ENCODE measurements around the gene PLOD2. TPM values are rescaled to one million over a fixed set of nuclear protein-coding genes. Genes with fewer than 3 reads are reported as not detected.

Gene PLOD2
- total and polyA plus RNA-seq, 9 of the 15 experiments (the other 6 are each of a cell fraction or from before 2014, with no cell fraction given): 0.18 to 1.5 (median 0.58) TPM

DNA sequence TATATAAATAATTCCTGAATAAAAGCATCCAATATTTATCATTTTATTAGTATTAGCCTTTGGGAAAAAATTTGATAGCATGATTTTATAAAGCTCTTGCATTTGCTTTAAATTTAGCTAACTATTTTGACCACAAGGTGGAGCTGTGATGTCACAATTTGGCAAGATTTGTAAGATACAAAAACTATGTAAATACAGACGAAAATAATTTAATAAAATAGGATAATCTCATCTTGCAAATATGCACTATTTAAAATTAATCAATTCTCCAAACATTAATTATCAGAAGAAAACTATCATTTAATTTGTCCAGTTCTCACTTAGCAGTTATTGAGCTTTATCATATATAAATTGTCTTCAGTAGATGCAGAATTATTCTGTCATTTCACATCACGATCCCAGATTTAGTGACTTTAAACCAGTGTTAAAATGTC, 95.4 kb downstream of the PLOD2 start:
- ChIA-PET POLR2A (no interaction called here), CTCF (ENCODE audit: low intra/inter-chr PET ratio) (no interaction called here)
- H3K9me3 ChIP-seq (replicated peaks; ENCODE audit: control insufficient read depth, insufficient read depth, low read depth, low read length): no peaks in the 10 kb centered on the region
- no peaks in the 10 kb centered on the region for H4K20me1 ChIP-seq (replicated peaks; ENCODE audit: control insufficient read depth, insufficient read depth, low read length)
- no peaks in the 10 kb centered on the region for H3K4me1 ChIP-seq (replicated peaks in 1 of 2; ENCODE audit: control insufficient read depth in 2 of 2, insufficient read depth in 2 of 2, low read length in 2 of 2)
- H3K79me2 ChIP-seq (ENCODE audit: control insufficient read depth, insufficient read depth, low read length): no peaks in the 10 kb centered on the region
- intact Hi-C loops (cut with micrococcal nuclease): loop anchor here (1.0 to 10.0 kb wide), 4 partner anchors 122 to 579 kb away; no protein-coding TSS in a partner anchor
- FAIRE-seq (no peak), DNase-seq (ENCODE audit: extremely low read depth in 1 of 4, low spot score in 3 of 4) (peak in 2 of 4 experiments; percentile 8 to 53), ATAC-seq (no peak)
- H3K27ac ChIP-seq (ENCODE audit: extremely low read depth, low read depth, low read length): no peak overlapping the region
- H2AFZ ChIP-seq (ENCODE audit: low read depth, low read length): no peak overlapping the region
- WGBS (ENCODE audit: insufficient coverage, low coverage, missing lambda C conversion rate): 8% methylated on average over 2 of the region's 2 CpGs
- H3K4me2 ChIP-seq (ENCODE audit: insufficient read depth, low read length): no peak overlapping the region
- H3K4me3 ChIP-seq: no peak overlapping the region
- H3K36me3 ChIP-seq (ENCODE audit: control insufficient read depth, insufficient read depth, low read length): no peaks in the 10 kb centered on the region
- in situ Hi-C loops (cut with MboI): loop anchor here (25.0 kb wide), 1 partner anchor 522 kb away; no protein-coding TSS in a partner anchor
- no TSS peak for BruUV-seq (replicated peaks)
- no peaks in the 10 kb centered on the region for H3K9me1 ChIP-seq (ENCODE audit: control insufficient read depth, insufficient read depth, low read length)
- H3K27me3 ChIP-seq (ENCODE audit: control insufficient read depth in 2 of 2, insufficient read depth in 2 of 2, low read length in 2 of 2): no peaks in the 10 kb centered on the region
- H3K9ac ChIP-seq (ENCODE audit: insufficient read depth in 1 of 2, low read depth in 2 of 2, low read length in 2 of 2): no peak overlapping the region
- TF ChIP-seq, protein P1, sequence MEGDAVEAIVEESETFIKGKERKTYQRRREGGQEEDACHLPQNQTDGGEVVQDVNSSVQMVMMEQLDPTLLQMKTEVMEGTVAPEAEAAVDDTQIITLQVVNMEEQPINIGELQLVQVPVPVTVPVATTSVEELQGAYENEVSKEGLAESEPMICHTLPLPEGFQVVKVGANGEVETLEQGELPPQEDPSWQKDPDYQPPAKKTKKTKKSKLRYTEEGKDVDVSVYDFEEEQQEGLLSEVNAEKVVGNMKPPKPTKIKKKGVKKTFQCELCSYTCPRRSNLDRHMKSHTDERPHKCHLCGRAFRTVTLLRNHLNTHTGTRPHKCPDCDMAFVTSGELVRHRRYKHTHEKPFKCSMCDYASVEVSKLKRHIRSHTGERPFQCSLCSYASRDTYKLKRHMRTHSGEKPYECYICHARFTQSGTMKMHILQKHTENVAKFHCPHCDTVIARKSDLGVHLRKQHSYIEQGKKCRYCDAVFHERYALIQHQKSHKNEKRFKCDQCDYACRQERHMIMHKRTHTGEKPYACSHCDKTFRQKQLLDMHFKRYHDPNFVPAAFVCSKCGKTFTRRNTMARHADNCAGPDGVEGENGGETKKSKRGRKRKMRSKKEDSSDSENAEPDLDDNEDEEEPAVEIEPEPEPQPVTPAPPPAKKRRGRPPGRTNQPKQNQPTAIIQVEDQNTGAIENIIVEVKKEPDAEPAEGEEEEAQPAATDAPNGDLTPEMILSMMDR (IDR thresholded peaks at IDR 0.05 in 2 of 3, conservative IDR thresholded peaks at IDR 0.05 in 1 of 3; ENCODE audit: insufficient read depth in 2 of 3, low read depth in 1 of 3, low read length in 3 of 3): peak; percentile 28 to 62 (median 31); a peak in 3 of 6 replicates
- TF ChIP-seq FOXJ3 (CRISPR knock-in tag; IDR thresholded peaks at IDR 0.05) (no peak), SRSF9 (IDR thresholded peaks at IDR 0.05; ENCODE audit: borderline replicate concordance, low read depth, low read length) (no peak), CHD4 (IDR thresholded peaks at IDR 0.05; ENCODE audit: insufficient read depth, insufficient replicate concordance, low read depth, low read length, poor library complexity, severe bottlenecking) (no peak), SMAD3 (CRISPR knock-in tag; conservative IDR thresholded peaks at IDR 0.05) (no peak)
- TF ChIP-seq, protein P2, sequence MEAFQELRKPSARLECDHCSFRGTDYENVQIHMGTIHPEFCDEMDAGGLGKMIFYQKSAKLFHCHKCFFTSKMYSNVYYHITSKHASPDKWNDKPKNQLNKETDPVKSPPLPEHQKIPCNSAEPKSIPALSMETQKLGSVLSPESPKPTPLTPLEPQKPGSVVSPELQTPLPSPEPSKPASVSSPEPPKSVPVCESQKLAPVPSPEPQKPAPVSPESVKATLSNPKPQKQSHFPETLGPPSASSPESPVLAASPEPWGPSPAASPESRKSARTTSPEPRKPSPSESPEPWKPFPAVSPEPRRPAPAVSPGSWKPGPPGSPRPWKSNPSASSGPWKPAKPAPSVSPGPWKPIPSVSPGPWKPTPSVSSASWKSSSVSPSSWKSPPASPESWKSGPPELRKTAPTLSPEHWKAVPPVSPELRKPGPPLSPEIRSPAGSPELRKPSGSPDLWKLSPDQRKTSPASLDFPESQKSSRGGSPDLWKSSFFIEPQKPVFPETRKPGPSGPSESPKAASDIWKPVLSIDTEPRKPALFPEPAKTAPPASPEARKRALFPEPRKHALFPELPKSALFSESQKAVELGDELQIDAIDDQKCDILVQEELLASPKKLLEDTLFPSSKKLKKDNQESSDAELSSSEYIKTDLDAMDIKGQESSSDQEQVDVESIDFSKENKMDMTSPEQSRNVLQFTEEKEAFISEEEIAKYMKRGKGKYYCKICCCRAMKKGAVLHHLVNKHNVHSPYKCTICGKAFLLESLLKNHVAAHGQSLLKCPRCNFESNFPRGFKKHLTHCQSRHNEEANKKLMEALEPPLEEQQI (IDR thresholded peaks at IDR 0.05): no peak
- TF ChIP-seq, protein P3, sequence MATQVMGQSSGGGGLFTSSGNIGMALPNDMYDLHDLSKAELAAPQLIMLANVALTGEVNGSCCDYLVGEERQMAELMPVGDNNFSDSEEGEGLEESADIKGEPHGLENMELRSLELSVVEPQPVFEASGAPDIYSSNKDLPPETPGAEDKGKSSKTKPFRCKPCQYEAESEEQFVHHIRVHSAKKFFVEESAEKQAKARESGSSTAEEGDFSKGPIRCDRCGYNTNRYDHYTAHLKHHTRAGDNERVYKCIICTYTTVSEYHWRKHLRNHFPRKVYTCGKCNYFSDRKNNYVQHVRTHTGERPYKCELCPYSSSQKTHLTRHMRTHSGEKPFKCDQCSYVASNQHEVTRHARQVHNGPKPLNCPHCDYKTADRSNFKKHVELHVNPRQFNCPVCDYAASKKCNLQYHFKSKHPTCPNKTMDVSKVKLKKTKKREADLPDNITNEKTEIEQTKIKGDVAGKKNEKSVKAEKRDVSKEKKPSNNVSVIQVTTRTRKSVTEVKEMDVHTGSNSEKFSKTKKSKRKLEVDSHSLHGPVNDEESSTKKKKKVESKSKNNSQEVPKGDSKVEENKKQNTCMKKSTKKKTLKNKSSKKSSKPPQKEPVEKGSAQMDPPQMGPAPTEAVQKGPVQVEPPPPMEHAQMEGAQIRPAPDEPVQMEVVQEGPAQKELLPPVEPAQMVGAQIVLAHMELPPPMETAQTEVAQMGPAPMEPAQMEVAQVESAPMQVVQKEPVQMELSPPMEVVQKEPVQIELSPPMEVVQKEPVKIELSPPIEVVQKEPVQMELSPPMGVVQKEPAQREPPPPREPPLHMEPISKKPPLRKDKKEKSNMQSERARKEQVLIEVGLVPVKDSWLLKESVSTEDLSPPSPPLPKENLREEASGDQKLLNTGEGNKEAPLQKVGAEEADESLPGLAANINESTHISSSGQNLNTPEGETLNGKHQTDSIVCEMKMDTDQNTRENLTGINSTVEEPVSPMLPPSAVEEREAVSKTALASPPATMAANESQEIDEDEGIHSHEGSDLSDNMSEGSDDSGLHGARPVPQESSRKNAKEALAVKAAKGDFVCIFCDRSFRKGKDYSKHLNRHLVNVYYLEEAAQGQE (IDR thresholded peaks at IDR 0.05; ENCODE audit: borderline replicate concordance): peak; percentile 20; the same call in 1 of the 2 replicates
- TF ChIP-seq, protein P3 (CRISPR knock-in tag; IDR thresholded peaks at IDR 0.05; ENCODE audit: low read depth): no peak
